Measurements from ENCODE around the gene MAPK14. TPM values are rescaled to one million over a fixed set of nuclear protein-coding genes. Genes with fewer than 3 reads are reported as not detected.

Gene MAPK14
- total and polyA plus RNA-seq, 12 donors = 9.2 to 38.1 (median 29.3) TPM

DNA sequence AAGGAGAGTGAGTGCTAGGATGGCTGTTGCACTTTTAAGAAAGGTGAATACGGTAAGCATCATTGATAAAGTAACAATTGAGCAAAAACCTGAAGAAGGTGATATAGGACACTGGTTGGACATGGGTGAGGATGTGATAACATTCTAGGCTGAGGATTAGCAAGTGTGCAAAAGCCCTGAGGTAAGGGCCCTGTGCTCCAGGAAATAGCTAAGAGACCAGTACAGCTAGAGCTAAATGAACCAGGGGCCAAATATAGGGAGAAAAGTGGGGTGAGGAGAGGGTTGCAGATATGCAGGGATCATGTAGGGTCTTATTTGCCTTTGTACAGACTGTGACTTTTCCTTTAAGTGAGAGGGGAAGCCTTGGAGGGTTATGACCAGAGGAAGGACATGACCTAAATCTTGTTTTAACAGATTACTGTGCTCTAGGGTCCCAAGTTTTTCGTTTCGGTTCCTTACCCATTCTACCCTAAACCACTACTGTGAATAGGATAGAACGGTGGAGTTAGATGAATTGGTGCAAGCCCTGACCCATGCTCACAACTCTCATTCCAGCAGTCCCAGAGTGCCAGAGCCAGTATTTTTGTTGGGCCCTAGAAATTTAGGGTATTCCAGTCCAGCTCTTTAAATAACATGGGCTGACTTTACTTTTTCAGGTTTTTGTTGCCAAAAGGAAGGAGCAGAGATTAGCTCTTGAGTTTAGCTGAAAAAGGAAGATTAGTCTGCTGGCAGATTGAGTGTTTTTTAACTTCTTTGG lies 10.7 kb downstream of the MAPK14 start:
- Histone ChIP-seq H3K9me3 (no peaks in the 10 kb centered on the region), H3K36me3 (no peaks in the 10 kb centered on the region), H3K4me3 (peak overlapping the region in 1 of 10 donors; percentile 3), H3K27me3 (no peaks in the 10 kb centered on the region), H3K27ac (peak overlapping the region in 5 of 10 donors; percentile 12 to 61 (median 51)), H3K4me1 (peaks cover 11 to 81% (median 78%) of the 10 kb centered on the region in 9 donors)
- ATAC-seq = peak in 7 of 8 donors; percentile 30 to 79 (median 62)
- 36 to 46% methylated on average over 4 of the region's 4 CpGs for WGBS, 2 donors
- TF ChIP-seq, protein P1, sequence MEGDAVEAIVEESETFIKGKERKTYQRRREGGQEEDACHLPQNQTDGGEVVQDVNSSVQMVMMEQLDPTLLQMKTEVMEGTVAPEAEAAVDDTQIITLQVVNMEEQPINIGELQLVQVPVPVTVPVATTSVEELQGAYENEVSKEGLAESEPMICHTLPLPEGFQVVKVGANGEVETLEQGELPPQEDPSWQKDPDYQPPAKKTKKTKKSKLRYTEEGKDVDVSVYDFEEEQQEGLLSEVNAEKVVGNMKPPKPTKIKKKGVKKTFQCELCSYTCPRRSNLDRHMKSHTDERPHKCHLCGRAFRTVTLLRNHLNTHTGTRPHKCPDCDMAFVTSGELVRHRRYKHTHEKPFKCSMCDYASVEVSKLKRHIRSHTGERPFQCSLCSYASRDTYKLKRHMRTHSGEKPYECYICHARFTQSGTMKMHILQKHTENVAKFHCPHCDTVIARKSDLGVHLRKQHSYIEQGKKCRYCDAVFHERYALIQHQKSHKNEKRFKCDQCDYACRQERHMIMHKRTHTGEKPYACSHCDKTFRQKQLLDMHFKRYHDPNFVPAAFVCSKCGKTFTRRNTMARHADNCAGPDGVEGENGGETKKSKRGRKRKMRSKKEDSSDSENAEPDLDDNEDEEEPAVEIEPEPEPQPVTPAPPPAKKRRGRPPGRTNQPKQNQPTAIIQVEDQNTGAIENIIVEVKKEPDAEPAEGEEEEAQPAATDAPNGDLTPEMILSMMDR (IDR thresholded peaks at IDR 0.05) = no peak
- intact Hi-C loops (cut with DNase I) = no loop called here
- DNase-seq = no peak

DNA sequence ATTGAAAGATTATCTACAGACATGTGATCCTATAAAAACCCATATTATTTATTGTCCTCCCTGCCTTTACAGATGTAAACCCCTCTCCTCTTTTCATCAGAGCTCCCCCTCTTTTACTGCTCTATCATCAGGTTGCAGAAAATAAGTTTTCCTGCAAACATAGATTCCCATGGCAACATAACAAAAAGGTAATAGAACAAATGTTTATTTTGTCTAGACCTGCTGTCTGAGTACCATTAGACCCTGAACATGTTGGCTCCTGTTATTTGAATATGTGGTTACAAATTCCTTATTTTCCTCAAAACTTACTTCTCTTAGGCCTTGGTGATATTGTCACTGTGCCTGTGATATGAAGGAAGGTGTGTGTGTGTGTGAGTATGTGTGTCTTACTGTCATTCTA lies 11.5 kb downstream of the MAPK14 start:
- no peaks in the 10 kb centered on the region for H3K36me3 ChIP-seq
- intact Hi-C loops (cut with DNase I) = no loop called here
- no peaks in the 10 kb centered on the region for H3K9me3 ChIP-seq
- no peaks in the 10 kb centered on the region for H3K27me3 ChIP-seq
- DNase-seq (no peak), ATAC-seq (no peak)
- TF ChIP-seq, protein P1 (IDR thresholded peaks at IDR 0.05) = no peak
- H3K27ac ChIP-seq = peak overlapping the region in 3 of 10 donors; percentile 12 to 52 (median 51)
- peaks cover 8 to 73% (median 70%) of the 10 kb centered on the region in 9 donors for H3K4me1 ChIP-seq
- H3K4me3 ChIP-seq = no peak overlapping the region

DNA sequence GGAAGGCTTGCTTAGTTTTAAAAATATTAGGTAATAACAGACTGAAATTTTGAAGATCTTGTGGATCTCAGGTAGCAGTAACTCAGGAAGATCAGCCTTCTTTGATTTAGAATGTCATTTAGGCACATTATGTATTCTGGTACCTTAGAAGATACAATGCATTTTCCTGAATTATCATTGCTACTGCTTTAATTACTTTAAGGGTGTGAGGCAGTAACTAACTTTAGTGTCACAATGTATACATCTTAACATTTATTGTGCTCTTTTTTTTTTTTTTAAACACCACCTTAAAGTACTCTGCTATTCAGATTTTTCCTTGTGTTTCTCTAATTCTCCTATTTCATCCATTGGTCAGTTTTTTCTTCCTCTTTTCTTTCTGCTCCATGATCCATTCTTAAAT lies 13.3 kb downstream of the MAPK14 start:
- no peak for DNase-seq
- no peak for ATAC-seq
- H3K27me3 ChIP-seq = no peaks in the 10 kb centered on the region
- no peaks in the 10 kb centered on the region for H3K36me3 ChIP-seq
- no peaks in the 10 kb centered on the region for H3K9me3 ChIP-seq
- intact Hi-C loops (cut with DNase I) = no loop called here
- peaks cover 8 to 56% (median 51%) of the 10 kb centered on the region in 9 donors for H3K4me1 ChIP-seq
- TF ChIP-seq, protein P1 (IDR thresholded peaks at IDR 0.05) = no peak
- no peak overlapping the region for H3K4me3 ChIP-seq
- H3K27ac ChIP-seq = no peak overlapping the region

DNA sequence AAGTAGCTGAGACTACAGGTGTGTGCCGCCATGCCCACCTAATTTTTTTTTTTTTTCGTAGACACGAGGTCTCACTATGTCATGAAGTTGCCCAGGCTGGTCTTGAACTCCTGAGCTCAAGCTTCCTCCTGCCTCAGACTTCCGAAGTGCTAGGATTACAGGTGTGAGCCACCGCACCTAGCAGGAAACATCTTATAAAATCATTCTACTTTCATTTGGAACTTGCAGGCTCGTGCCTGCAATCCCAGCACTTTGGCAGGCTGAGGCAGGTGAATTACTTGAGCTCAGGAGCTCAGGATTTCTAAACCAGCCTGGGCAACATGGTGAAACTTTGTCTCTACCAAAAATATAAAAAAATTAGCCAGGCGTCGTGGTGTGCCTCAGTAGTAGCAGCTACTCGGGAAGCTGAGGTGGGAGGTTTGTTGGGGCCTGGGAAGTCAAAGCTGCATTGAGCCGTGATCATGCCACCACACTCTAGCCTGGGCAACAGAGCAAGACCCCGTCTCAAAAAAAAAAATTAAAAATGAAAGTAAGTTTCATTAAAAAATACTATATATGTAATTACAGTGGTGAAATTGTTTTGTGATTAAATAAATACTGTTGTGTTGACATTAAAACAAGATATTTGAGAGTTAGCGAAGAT lies 15.1 kb downstream of the MAPK14 start:
- Histone ChIP-seq H3K4me3 (no peak overlapping the region), H3K36me3 (no peaks in the 10 kb centered on the region), H3K4me1 (peaks cover 8 to 41% (median 37%) of the 10 kb centered on the region in 9 donors), H3K27ac (no peak overlapping the region), H3K27me3 (no peaks in the 10 kb centered on the region), H3K9me3 (no peaks in the 10 kb centered on the region)
- intact Hi-C loops (cut with DNase I) = no loop called here
- DNase-seq = no peak
- TF ChIP-seq, protein P1 (IDR thresholded peaks at IDR 0.05) = no peak
- ATAC-seq = no peak
- WGBS, 2 donors = 91 to 96% methylated on average over 12 of the region's 12 CpGs
